ENCODE data around the gene SEPTIN5. TPM values are rescaled to one million over a fixed set of nuclear protein-coding genes. Genes with fewer than 3 reads are reported as not detected.

The SEPTIN5 gene
- total and polyA plus RNA-seq, 2 experiments from 2014 or later: 4.3 to 17.2 TPM

DNA sequence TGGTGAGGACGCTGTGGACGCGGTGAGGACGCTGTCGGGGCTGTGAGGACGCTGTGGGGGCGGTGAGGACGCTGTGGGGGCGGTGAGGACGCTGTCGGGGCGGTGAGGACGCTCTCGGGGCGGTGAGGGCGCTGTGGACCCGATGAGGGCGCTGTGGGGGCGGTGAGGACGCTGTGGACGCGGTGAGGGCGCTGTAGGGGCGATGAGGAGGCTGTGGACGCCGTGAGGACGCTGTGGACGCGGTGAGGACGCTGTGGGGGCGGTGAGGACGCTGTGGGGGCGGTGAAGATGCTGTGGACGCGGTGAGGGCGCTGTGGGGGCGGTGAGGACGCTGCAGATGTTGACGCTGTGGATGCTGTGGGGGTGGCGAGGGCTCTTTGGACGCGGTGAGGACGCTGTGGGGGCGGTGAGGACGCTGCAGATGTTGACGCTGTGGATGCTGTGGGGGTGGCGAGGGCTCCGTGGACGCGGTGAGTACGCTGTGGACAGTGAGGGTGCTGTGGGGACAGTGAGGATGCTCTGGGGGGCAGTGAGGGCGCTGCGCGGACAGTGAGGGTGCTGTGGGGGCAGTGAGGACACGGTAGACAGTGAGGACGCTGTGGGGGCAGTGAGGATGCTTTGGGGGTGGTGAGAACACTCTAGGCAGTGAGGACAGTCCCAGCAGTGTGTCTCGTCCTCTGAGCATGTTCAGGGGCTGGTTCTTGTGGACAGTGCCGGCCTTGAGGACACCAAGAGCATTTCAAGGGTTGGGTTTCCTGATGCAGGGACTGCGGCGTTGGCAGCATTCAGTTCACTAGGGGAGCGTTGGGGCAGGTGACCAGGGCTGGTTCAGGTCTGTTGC lies 13.2 kb downstream of the SEPTIN5 start:
- no peak overlapping the region for H3K4me3 ChIP-seq
- 0 out of 2 replicates have a peak, but pooled peaks cover 6% of the 10 kb centered on the region for H3F3A ChIP-seq (replicated peaks; ENCODE audit: low read depth)
- no peak overlapping the region for H2AFZ ChIP-seq
- no peak overlapping the region for H3K27ac ChIP-seq (ENCODE audit: low read depth)
- Mint-ChIP-seq H3K27me3 (ENCODE audit: insufficient read depth, low read depth, poor library complexity) (peaks cover 80% of the 10 kb centered on the region), H3K4me1 (peaks cover 19% of the 10 kb centered on the region), H3K4me3 (no peak overlapping the region; the same call in 2 of the 3 replicates), H3K9me3 (peaks cover 12% of the 10 kb centered on the region), H3K36me3 (ENCODE audit: low read depth) (peaks cover 2% of the 10 kb centered on the region; the same call in 1 of the 3 replicates), H3K27ac (no peak overlapping the region)
- H3K4me1 ChIP-seq (ENCODE audit: insufficient read depth): peaks cover 5% of the 10 kb centered on the region; the same call in 1 of the 2 replicates
- no peak overlapping the region for H3K4me2 ChIP-seq
- H3K9me2 ChIP-seq (ENCODE audit: insufficient read depth): no peaks in the 10 kb centered on the region
- H3K79me2 ChIP-seq (replicated peaks; ENCODE audit: insufficient read depth): no peaks in the 10 kb centered on the region
- H4K20me1 ChIP-seq (replicated peaks; ENCODE audit: insufficient read depth): no peaks in the 10 kb centered on the region; the same call in 1 of the 2 replicates
- ATAC-seq (no peak), DNase-seq (ENCODE audit: low spot score) (no peak)
- TF ChIP-seq, protein P1, sequence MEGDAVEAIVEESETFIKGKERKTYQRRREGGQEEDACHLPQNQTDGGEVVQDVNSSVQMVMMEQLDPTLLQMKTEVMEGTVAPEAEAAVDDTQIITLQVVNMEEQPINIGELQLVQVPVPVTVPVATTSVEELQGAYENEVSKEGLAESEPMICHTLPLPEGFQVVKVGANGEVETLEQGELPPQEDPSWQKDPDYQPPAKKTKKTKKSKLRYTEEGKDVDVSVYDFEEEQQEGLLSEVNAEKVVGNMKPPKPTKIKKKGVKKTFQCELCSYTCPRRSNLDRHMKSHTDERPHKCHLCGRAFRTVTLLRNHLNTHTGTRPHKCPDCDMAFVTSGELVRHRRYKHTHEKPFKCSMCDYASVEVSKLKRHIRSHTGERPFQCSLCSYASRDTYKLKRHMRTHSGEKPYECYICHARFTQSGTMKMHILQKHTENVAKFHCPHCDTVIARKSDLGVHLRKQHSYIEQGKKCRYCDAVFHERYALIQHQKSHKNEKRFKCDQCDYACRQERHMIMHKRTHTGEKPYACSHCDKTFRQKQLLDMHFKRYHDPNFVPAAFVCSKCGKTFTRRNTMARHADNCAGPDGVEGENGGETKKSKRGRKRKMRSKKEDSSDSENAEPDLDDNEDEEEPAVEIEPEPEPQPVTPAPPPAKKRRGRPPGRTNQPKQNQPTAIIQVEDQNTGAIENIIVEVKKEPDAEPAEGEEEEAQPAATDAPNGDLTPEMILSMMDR (conservative IDR thresholded peaks at IDR 0.05; ENCODE audit: low read depth in 2 of 2): peak in 1 of 2 experiments; percentile 60; a peak in 2 of 4 replicates
- TF ChIP-seq ZNF331 (CRISPR knock-in tag; IDR thresholded peaks at IDR 0.05; ENCODE audit: low read depth): no peak
- H3K36me3 ChIP-seq (ENCODE audit: insufficient read depth): no peaks in the 10 kb centered on the region
- peaks cover 49% of the 10 kb centered on the region for H3K27me3 ChIP-seq (ENCODE audit: insufficient read depth)

GRCh38 chr22:19728271-19728670 lies 14.0 kb downstream of the SEPTIN5 start:
- Mint-ChIP-seq H3K4me1 (peaks cover 13% of the 10 kb centered on the region), H3K9me3 (peaks cover 12% of the 10 kb centered on the region), H3K27ac (no peak overlapping the region), H3K4me3 (no peak overlapping the region), H3K27me3 (ENCODE audit: insufficient read depth, low read depth, poor library complexity) (peaks cover 77% of the 10 kb centered on the region), H3K36me3 (ENCODE audit: low read depth) (peaks cover 2% of the 10 kb centered on the region; the same call in 1 of the 3 replicates)
- TF ChIP-seq JUNB (IDR thresholded peaks at IDR 0.05; ENCODE audit: unreplicated experiment) (no peak), NANOG (IDR thresholded peaks at IDR 0.05; ENCODE audit: borderline replicate concordance) (no peak), STAT1 (IDR thresholded peaks at IDR 0.05; ENCODE audit: unreplicated experiment) (no peak), POLR2AphosphoS5 (IDR thresholded peaks at IDR 0.05; ENCODE audit: low read depth) (no peak), REST (IDR thresholded peaks at IDR 0.05; ENCODE audit: unreplicated experiment) (no peak), ZNF114 (CRISPR knock-in tag; IDR thresholded peaks at IDR 0.05) (no peak)
- TF ChIP-seq, protein P2, sequence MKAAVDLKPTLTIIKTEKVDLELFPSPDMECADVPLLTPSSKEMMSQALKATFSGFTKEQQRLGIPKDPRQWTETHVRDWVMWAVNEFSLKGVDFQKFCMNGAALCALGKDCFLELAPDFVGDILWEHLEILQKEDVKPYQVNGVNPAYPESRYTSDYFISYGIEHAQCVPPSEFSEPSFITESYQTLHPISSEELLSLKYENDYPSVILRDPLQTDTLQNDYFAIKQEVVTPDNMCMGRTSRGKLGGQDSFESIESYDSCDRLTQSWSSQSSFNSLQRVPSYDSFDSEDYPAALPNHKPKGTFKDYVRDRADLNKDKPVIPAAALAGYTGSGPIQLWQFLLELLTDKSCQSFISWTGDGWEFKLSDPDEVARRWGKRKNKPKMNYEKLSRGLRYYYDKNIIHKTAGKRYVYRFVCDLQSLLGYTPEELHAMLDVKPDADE (IDR thresholded peaks at IDR 0.05): no peak
- ATAC-seq: no peak
- no peak overlapping the region for H3K4me2 ChIP-seq
- H3K9me2 ChIP-seq (ENCODE audit: insufficient read depth): no peaks in the 10 kb centered on the region
- H2AFZ ChIP-seq: no peak overlapping the region
- no peaks in the 10 kb centered on the region for H3F3A ChIP-seq (replicated peaks; ENCODE audit: low read depth)
- no peaks in the 10 kb centered on the region for H3K79me2 ChIP-seq (replicated peaks; ENCODE audit: insufficient read depth)
- no peak for DNase-seq (ENCODE audit: low spot score)
- no peaks in the 10 kb centered on the region; the same call in 1 of the 2 replicates for H4K20me1 ChIP-seq (replicated peaks; ENCODE audit: insufficient read depth)
- H3K4me3 ChIP-seq: no peak overlapping the region
- H3K27ac ChIP-seq (ENCODE audit: low read depth): no peak overlapping the region
- no peaks in the 10 kb centered on the region for H3K36me3 ChIP-seq (ENCODE audit: insufficient read depth)
- H3K27me3 ChIP-seq (ENCODE audit: insufficient read depth): peaks cover 42% of the 10 kb centered on the region
- no peaks in the 10 kb centered on the region; the same call in 1 of the 2 replicates for H3K4me1 ChIP-seq (ENCODE audit: insufficient read depth)
